ENCODE data around the gene PDHX. TPM values are rescaled to one million over a fixed set of nuclear protein-coding genes. Genes with fewer than 3 reads are reported as not detected.

The PDHX gene
- total RNA-seq, 1 experiment from 2014 or later, result 43.4 TPM

GRCh38 chr11:35010654-35011053 is 94.2 kb downstream of the PDHX start:
- ATAC-seq, result peak; percentile 70

GRCh38 chr11:35011389-35011788 is 95.0 kb downstream of the PDHX start:
- Mint-ChIP-seq H3K9me3 (no peaks in the 10 kb centered on the region), H3K36me3 (no peaks in the 10 kb centered on the region), H3K27ac (no peak overlapping the region), H3K27me3 (ENCODE audit: low read depth) (no peaks in the 10 kb centered on the region), H3K4me1 (peaks cover 20% of the 10 kb centered on the region), H3K4me3 (no peak overlapping the region)
- TF ChIP-seq NFE2L1 (CRISPR knock-in tag; IDR thresholded peaks at IDR 0.05) (no peak), TEAD1 (CRISPR knock-in tag; IDR thresholded peaks at IDR 0.05) (no peak), ZNF423 (CRISPR knock-in tag; IDR thresholded peaks at IDR 0.05) (no peak), PRRX2 (CRISPR knock-in tag; IDR thresholded peaks at IDR 0.05) (no peak), ZNF219 (CRISPR knock-in tag; IDR thresholded peaks at IDR 0.05; ENCODE audit: borderline replicate concordance) (no peak), ETV6 (CRISPR knock-in tag; IDR thresholded peaks at IDR 0.05) (no peak), ZSCAN18 (CRISPR knock-in tag; IDR thresholded peaks at IDR 0.05) (no peak), MXD4 (CRISPR knock-in tag; IDR thresholded peaks at IDR 0.05; ENCODE audit: borderline replicate concordance) (no peak), CDX4 (CRISPR knock-in tag; IDR thresholded peaks at IDR 0.05; ENCODE audit: borderline replicate concordance) (no peak), ZNF512 (CRISPR knock-in tag; IDR thresholded peaks at IDR 0.05; ENCODE audit: borderline replicate concordance) (no peak), FOXP1 (CRISPR knock-in tag; IDR thresholded peaks at IDR 0.05; ENCODE audit: borderline replicate concordance) (no peak), E2F1 (CRISPR knock-in tag; IDR thresholded peaks at IDR 0.05) (no peak), HMGXB4 (CRISPR knock-in tag; IDR thresholded peaks at IDR 0.05) (no peak)
- ChIA-PET CTCF (interaction anchor here (1.0 kb wide), 1 partner anchor 294 kb away, joined by 6 read pairs; no protein-coding TSS in a partner anchor), POLR2A (no interaction called here)
- no peak for DNase-seq (ENCODE audit: low spot score)
- ATAC-seq, result no peak

More at GRCh38 chr11:35010654-35011053, 94.2 kb downstream of the PDHX start:
- no peaks in the 10 kb centered on the region for H3K36me3 Mint-ChIP-seq
- H3K27ac Mint-ChIP-seq, result no peak overlapping the region
- no peak for DNase-seq (ENCODE audit: low spot score)
- ChIA-PET POLR2A (no interaction called here), CTCF (interaction anchor here (1.0 kb wide), 1 partner anchor 295 kb away, joined by 6 read pairs; no protein-coding TSS in a partner anchor)
- H3K4me3 Mint-ChIP-seq, result no peak overlapping the region
- H3K4me1 Mint-ChIP-seq, result peaks cover 20% of the 10 kb centered on the region
- no peaks in the 10 kb centered on the region for H3K27me3 Mint-ChIP-seq (ENCODE audit: low read depth)
- TF ChIP-seq OVOL2 (CRISPR knock-in tag; IDR thresholded peaks at IDR 0.05; ENCODE audit: borderline replicate concordance), result no peak
- TF ChIP-seq ZNF396 (CRISPR knock-in tag; IDR thresholded peaks at IDR 0.05; ENCODE audit: borderline replicate concordance), result no peak
- TF ChIP-seq TP53 (CRISPR knock-in tag; IDR thresholded peaks at IDR 0.05), result no peak
- no peak for TF ChIP-seq ZBTB43 (CRISPR knock-in tag; IDR thresholded peaks at IDR 0.05)
- no peak for TF ChIP-seq ELF4 (CRISPR knock-in tag; IDR thresholded peaks at IDR 0.05; ENCODE audit: low read depth)
- no peak for TF ChIP-seq TEAD4 (CRISPR knock-in tag; IDR thresholded peaks at IDR 0.05)
- TF ChIP-seq MLX (CRISPR knock-in tag; IDR thresholded peaks at IDR 0.05), result no peak
- no peak for TF ChIP-seq CBFB (CRISPR knock-in tag; IDR thresholded peaks at IDR 0.05; ENCODE audit: low read depth)
- TF ChIP-seq ATF1 (CRISPR knock-in tag; IDR thresholded peaks at IDR 0.05), result no peak
- TF ChIP-seq ZNF317 (CRISPR knock-in tag; IDR thresholded peaks at IDR 0.05; ENCODE audit: borderline replicate concordance, low read depth), result no peak
- TF ChIP-seq JUN (CRISPR knock-in tag; IDR thresholded peaks at IDR 0.05), result no peak
- TF ChIP-seq E2F5 (CRISPR knock-in tag; IDR thresholded peaks at IDR 0.05), result no peak
- no peak for TF ChIP-seq GABPB1 (CRISPR knock-in tag; IDR thresholded peaks at IDR 0.05)
- no peak for TF ChIP-seq ZNF219 (CRISPR knock-in tag; IDR thresholded peaks at IDR 0.05; ENCODE audit: borderline replicate concordance)
- no peak for TF ChIP-seq ZNF416 (CRISPR knock-in tag; IDR thresholded peaks at IDR 0.05)
- H3K9me3 Mint-ChIP-seq, result no peaks in the 10 kb centered on the region
